Subcutaneous preadipocyte (primary cell): ENCODE measurements around the gene ABCC12. TPM values are rescaled to one million over a fixed set of nuclear protein-coding genes. Genes with fewer than 3 reads are reported as not detected.

Experiments
- total RNA-seq: library from RNA; depleted of rRNA; stranded (reverse); fragments of >200 nt; gene quantifications from 2 replicates; pipeline ENCODE4 v1.2.3, GENCODE V29; 2012

The ABCC12 gene
- total RNA-seq: under 0.01 TPM in 2 replicates

GRCh38 chr16:48155926-48156789 is at the start of gene ABCC12:
Gene ABCC12, minus strand, starts transcription at chr16:48155993. Its CDS starts 9,569 bp downstream, at chr16:48146424.

Other genes starting within 250 kb of the ABCC12 start
- 48.5 and 55.9 TPM in 2 replicates for gene LONP2, start 88.3 kb upstream of the ABCC12 start, total RNA-seq
- gene ABCC11, start 91.5 kb upstream of the ABCC12 start, total RNA-seq: under 0.01 and 0.39 TPM in 2 replicates
- 18.2 and 24.6 TPM in 2 replicates for gene SIAH1, start 229.4 kb upstream of the ABCC12 start, total RNA-seq